SK-N-SH (cell line): ENCODE results near the gene GPR15LG. TPM values are rescaled to one million over a fixed set of nuclear protein-coding genes. Genes with fewer than 3 reads are reported as not detected.
"Not testable (repeated sequence)": the region's sequence is repeated elsewhere in the genome, so short reads cannot be mapped to it uniquely, and the experiment has no call there.

ENCODE experiments used
- CTCF ChIA-PET: fragments of 300-600, 350-600 bp; formaldehyde crosslinking; extraction: SDS; loops from one replicate; lab custom pipeline; 2021; lab: Yijun Ruan, JAX
- POLR2A ChIA-PET: fragments of 350-600 bp; sonication (Branson Sonifier 250); formaldehyde crosslinking; extraction: SDS; loops from one replicate; lab custom pipeline; 2020; ENCODE audit warnings: antibody characterized with exemption, inconsistent platforms; lab: Yijun Ruan, JAX
- DNase-seq: peaks from one replicate; pipeline ENCODE4 v3.0.0; 2012
- H2AFZ ChIP-seq: fragments of 200-600 bp; sonication (generic); 2 replicates; pipeline ENCODE4 v1.8.1; 2016; ENCODE audit warnings: antibody characterized with exemption, mild to moderate bottlenecking, low read depth
- H3F3A ChIP-seq: fragments of 200-600 bp; sonication (generic); replicated peaks from 2 replicates; pipeline ENCODE3; 2016; ENCODE audit warnings: antibody characterized with exemption, mild to moderate bottlenecking; ENCODE audit not compliant: insufficient read depth
- H3K27ac ChIP-seq, 2 experiments: fragments of 200-500 bp in 1 of 2; fragments of 200-600 bp in 1 of 2; sonication (Bioruptor generic) in 1 of 2; sonication (generic), shearing (Covaris generic) in 1 of 2; 2 replicates each; pipeline versions ENCODE4 v1.5.1 to v1.6.1; 2014 to 2016; ENCODE audit warnings: low read depth in 2 of 2, inconsistent platforms in 1 of 2, low read length in 1 of 2, mild to moderate bottlenecking in 1 of 2, mixed read lengths in 1 of 2
- H3K27me3 ChIP-seq: fragments of 200-600 bp; sonication (generic), shearing (Covaris generic); 2 replicates; pipeline ENCODE4 v1.6.1; 2016; ENCODE audit warnings: mixed run types; ENCODE audit not compliant: insufficient read depth
- H3K36me3 ChIP-seq, 2 experiments: fragments of 200-500 bp in 1 of 2; fragments of 200-600 bp in 1 of 2; sonication (Bioruptor generic) in 1 of 2; sonication (generic) in 1 of 2; replicated peaks in 1 of 2; 2 replicates each; pipeline versions ENCODE3 to v1.5.1; 2014 to 2016; ENCODE audit warnings: low read length in 1 of 2, mild to moderate bottlenecking in 1 of 2; ENCODE audit not compliant: insufficient read depth in 2 of 2, control insufficient read depth in 1 of 2
- H3K4me1 ChIP-seq, 2 experiments: fragments of 200-500 bp in 1 of 2; fragments of 200-600 bp in 1 of 2; sonication (Bioruptor generic) in 1 of 2; sonication (generic), shearing (Covaris generic) in 1 of 2; 2 replicates each; pipeline versions ENCODE4 v1.5.1 to v1.6.1; 2014 to 2016; ENCODE audit warnings: low read depth in 1 of 2, low read length in 1 of 2, mixed run types in 1 of 2; ENCODE audit not compliant: insufficient read depth in 2 of 2, control insufficient read depth in 1 of 2
- H3K4me2 ChIP-seq: fragments of 200-600 bp; sonication (generic), shearing (Covaris generic); 2 replicates; pipeline ENCODE4 v1.6.1; 2017; ENCODE audit warnings: mixed run types
- H3K4me3 ChIP-seq, 2 experiments: fragments of 200-500 bp in 1 of 2; fragments of 200-600 bp in 1 of 2; sonication (Bioruptor generic) in 1 of 2; sonication (generic), shearing (Covaris generic) in 1 of 2; 2 replicates each; pipeline versions ENCODE4 v1.5.1 to v1.8.1; 2014 to 2016; ENCODE audit warnings: low read depth in 2 of 2, inconsistent platforms in 1 of 2, low read length in 1 of 2, mild to moderate bottlenecking in 1 of 2, mixed read lengths in 1 of 2, moderate library complexity in 1 of 2
- H3K79me2 ChIP-seq: fragments of 200-600 bp; sonication (generic); 2 replicates; pipeline ENCODE4 v1.8.1; 2017; ENCODE audit warnings: mild to moderate bottlenecking; ENCODE audit not compliant: insufficient read depth
- H3K9ac ChIP-seq: fragments of 200-600 bp; sonication (generic); 2 replicates; pipeline ENCODE4 v1.6.1; 2017; ENCODE audit warnings: mixed run types
- H3K9me2 ChIP-seq: fragments of 200-600 bp; sonication (generic); 2 replicates; pipeline ENCODE4 v1.6.1; 2017; ENCODE audit warnings: mixed run types
- H3K9me3 ChIP-seq: fragments of 200-600 bp; sonication (generic); 2 replicates; pipeline ENCODE4 v1.6.1; 2017; ENCODE audit warnings: mixed run types, mild to moderate bottlenecking, moderate library complexity
- H4K20me1 ChIP-seq: fragments of 200-600 bp; sonication (generic); 2 replicates; pipeline ENCODE4 v1.6.1; 2017; ENCODE audit warnings: mild to moderate bottlenecking, mixed run types; ENCODE audit not compliant: insufficient read depth
- EP300 ChIP-seq, 2 experiments: IDR thresholded peaks; 2 replicates each; pipeline versions ENCODE4 v1.4.0 to v1.6.1; 2012; ENCODE audit warnings: borderline replicate concordance in 1 of 2, low read depth in 1 of 2, low read length in 1 of 2
- MEF2A ChIP-seq: IDR thresholded peaks from 2 replicates; pipeline ENCODE4 v1.4.0; 2012; ENCODE audit warnings: low read depth, borderline replicate concordance
- NRF1 ChIP-seq: IDR thresholded peaks from 2 replicates; pipeline ENCODE4 v1.6.1; 2012; ENCODE audit warnings: low read depth, mild to moderate bottlenecking, low read length
- RFX5 ChIP-seq: IDR thresholded peaks from 2 replicates; pipeline ENCODE4 v1.6.1; 2012; ENCODE audit warnings: mild to moderate bottlenecking, improper control_type of control experiment, low read length
- TAF1 ChIP-seq: IDR thresholded peaks from 2 replicates; pipeline ENCODE4 v1.6.1; 2012; ENCODE audit warnings: low read depth, mild to moderate bottlenecking, low read length, moderate library complexity, borderline replicate concordance
- TCF12 ChIP-seq: IDR thresholded peaks from 2 replicates; pipeline ENCODE4 v1.4.0; 2012
- ZBTB33 ChIP-seq: IDR thresholded peaks from 2 replicates; pipeline ENCODE4 v1.4.0; 2012; ENCODE audit warnings: low read depth, borderline replicate concordance
- WGBS: methylation state at CpG from one replicate; pipeline ENCODE4 v1.1.6; 2017; ENCODE audit warnings: low lambda C conversion rate; 5-methylcytosine and 5-hydroxymethylcytosine counted together
- polyA plus RNA-seq, 3 experiments: library from polyadenylated mRNA; depleted of rRNA; stranded (reverse); fragments of >200 nt; gene quantifications; 2 replicates each; pipeline ENCODE4 v1.2.3, GENCODE V29; 2012

The GPR15LG gene
- polyA plus RNA-seq (2012; rRNA removed), result not detected in 2 replicates
- polyA plus RNA-seq (2012; cell fraction: cytosol; rRNA removed), result not detected in 2 replicates
- not detected in 2 replicates for polyA plus RNA-seq (2012; cell fraction: nucleus; rRNA removed)

DNA sequence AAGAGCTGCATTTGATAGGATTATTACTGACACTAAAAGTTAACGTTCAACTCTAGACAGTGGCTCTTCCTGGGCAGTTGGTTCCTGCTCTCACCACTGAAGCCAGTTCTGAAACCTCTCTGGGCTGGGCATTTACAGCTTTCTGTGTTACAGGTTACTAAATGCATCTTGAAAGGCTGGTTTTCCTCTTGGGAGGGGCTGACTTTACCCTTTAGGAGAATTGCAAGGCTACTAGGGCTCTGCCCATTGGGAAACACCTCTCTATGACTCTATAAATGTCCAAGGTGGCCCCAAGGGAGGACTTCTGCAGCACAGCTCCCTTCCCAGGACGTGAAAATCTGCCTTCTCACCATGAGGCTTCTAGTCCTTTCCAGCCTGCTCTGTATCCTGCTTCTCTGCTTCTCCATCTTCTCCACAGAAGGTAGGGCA is at the start of gene GPR15LG:
Gene GPR15LG (plus strand): TSS at position 301 of the 429 bp plus-strand sequence. CDS start 51 bp downstream, at position 352.
- ChIA-PET CTCF (interaction anchor here (2.0 kb wide), 1 partner anchor 25 kb away, joined by 6 read pairs; no protein-coding TSS in a partner anchor), POLR2A (no interaction called here)
- H3K36me3 ChIP-seq, result no peaks in the 10 kb centered on the region
- H3K79me2 ChIP-seq, result no peaks in the 10 kb centered on the region
- WGBS, result 22% methylated on average over 2 of the region's 2 CpGs
- no peak within 1 kb of the TSS for H3K27ac ChIP-seq
- no peak within 1 kb of the TSS for H3K9ac ChIP-seq
- TF ChIP-seq TAF1 (no peak), TCF12 (no peak), RFX5 (no peak), ZBTB33 (no peak), MEF2A (no peak)
- H3K27me3 ChIP-seq, result no peaks in the 10 kb centered on the region
- DNase-seq, result no peak
- H3K9me3 ChIP-seq, result no peaks in the 10 kb centered on the region
- H3K4me2 ChIP-seq, result no peak within 1 kb of the TSS
- no peaks in the 10 kb centered on the region for H3F3A ChIP-seq
- no peaks in the 10 kb centered on the region for H3K4me1 ChIP-seq
- H3K9me2 ChIP-seq, result no peaks in the 10 kb centered on the region
- H4K20me1 ChIP-seq, result no peaks in the 10 kb centered on the region
- H2AFZ ChIP-seq, result no peak within 1 kb of the TSS
- H3K4me3 ChIP-seq, result no peak within 1 kb of the TSS

GRCh38 chr10:84125910-84126784 is 47.5 kb upstream of the GPR15LG start:
- CTCF ChIA-PET, H3K79me2 ChIP-seq, H3K4me2 ChIP-seq, H3K9ac ChIP-seq, H4K20me1 ChIP-seq, H3K36me3 ChIP-seq, H3K4me1 ChIP-seq, H3F3A ChIP-seq, H2AFZ ChIP-seq, H3K27me3 ChIP-seq, DNase-seq, H3K27ac ChIP-seq, H3K9me3 ChIP-seq, H3K9me2 ChIP-seq, H3K4me3 ChIP-seq, POLR2A ChIA-PET: not testable (repeated sequence)
- WGBS, result 21% methylated on average over 10 of the region's 10 CpGs

- H3K27me3 ChIP-seq, result no peaks in the 10 kb centered on the region
- no peak for DNase-seq
- H3K9me2 ChIP-seq, result no peaks in the 10 kb centered on the region
- H3K4me3 ChIP-seq, result no peak overlapping the region
- ChIA-PET POLR2A (no interaction called here), CTCF (no interaction called here)
- H3K27ac ChIP-seq, result no peak overlapping the region
- no peaks in the 10 kb centered on the region for H3F3A ChIP-seq
- H2AFZ ChIP-seq, result no peak overlapping the region
- no peaks in the 10 kb centered on the region for H3K4me1 ChIP-seq
- H3K36me3 ChIP-seq, result no peaks in the 10 kb centered on the region
- no peaks in the 10 kb centered on the region for H4K20me1 ChIP-seq
- WGBS, result 6% methylated on average over 1 of the region's 1 CpG
- no peak overlapping the region for H3K4me2 ChIP-seq
- no peak overlapping the region for H3K9ac ChIP-seq
- TF ChIP-seq EP300 (IDR thresholded peaks at IDR 0.05; ENCODE audit: borderline replicate concordance in 1 of 2, low read depth in 1 of 2, low read length in 1 of 2), result no peak
- no peak for TF ChIP-seq NRF1
- TF ChIP-seq, all 33 proteins: peak for 0
- H3K9me3 ChIP-seq, result no peaks in the 10 kb centered on the region
- H3K79me2 ChIP-seq, result no peaks in the 10 kb centered on the region
Measured at GRCh38 chr10:84126785-84127167, 46.8 kb upstream of the GPR15LG start.
